ENCODE measurements around the gene KHSRP.

DNA sequence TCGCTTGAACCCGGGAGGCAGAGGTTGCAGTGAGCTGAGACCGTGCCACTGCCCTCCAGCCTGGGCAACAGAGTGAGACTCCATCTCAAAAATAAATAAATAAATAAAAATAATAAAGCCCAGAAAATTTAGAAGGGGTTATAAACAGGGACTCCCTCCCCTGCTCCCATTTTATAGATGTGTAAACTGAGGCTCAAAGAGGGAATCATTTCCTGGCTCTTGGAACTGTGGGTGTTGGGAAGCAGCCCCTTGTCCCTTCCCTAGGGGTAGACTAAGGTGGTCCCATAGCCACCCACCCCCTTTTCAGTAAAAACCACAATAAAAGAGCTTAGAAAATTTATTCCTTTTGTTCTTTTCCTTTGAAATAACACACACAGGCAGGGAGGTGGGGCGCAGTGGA is 15.1 kb upstream of the KHSRP start:
- TF ChIP-seq HDGF (IDR thresholded peaks at IDR 0.05; ENCODE audit: borderline replicate concordance) = no peak
- TF ChIP-seq SP1 (IDR thresholded peaks at IDR 0.05) = no peak
- TF ChIP-seq TARDBP (IDR thresholded peaks at IDR 0.05) = no peak
